Mucosa of stomach (tissue), 1 donor: ENCODE measurements around the gene LMOD1.
A peak's percentile ranks its signal among the peaks of the same experiment; 100 is the strongest.

Experiments used
- H3K27me3 ChIP-seq: one replicate; pipeline ENCODE4 v1.7.0; 2013; ENCODE audit warnings: mild to moderate bottlenecking, low read length; ENCODE audit not compliant: control insufficient read depth, insufficient read depth
- H3K36me3 ChIP-seq: one replicate; pipeline ENCODE4 v1.7.0; 2013; ENCODE audit warnings: low read length; ENCODE audit not compliant: control insufficient read depth, insufficient read depth
- H3K4me1 ChIP-seq: one replicate; pipeline ENCODE4 v1.7.0; 2013; ENCODE audit warnings: mild to moderate bottlenecking, low read length; ENCODE audit not compliant: control insufficient read depth, insufficient read depth
- H3K4me3 ChIP-seq: one replicate; pipeline ENCODE4 v1.7.0; 2013; ENCODE audit warnings: low read length
- H3K9ac ChIP-seq: one replicate; pipeline ENCODE4 v1.7.0; 2013; ENCODE audit warnings: mild to moderate bottlenecking, low read length, moderate library complexity
- H3K9me3 ChIP-seq: one replicate; pipeline ENCODE4 v1.7.0; 2013; ENCODE audit warnings: mild to moderate bottlenecking, low read length, moderate library complexity; ENCODE audit not compliant: control insufficient read depth
- donor health status: Pancreatic carcinoma.

Gene LMOD1

GRCh38 chr1:201946224-201946908 is at the start of gene LMOD1:
Gene LMOD1 (minus strand): TSS chr1:201946548. CDS start chr1:201946340, 208 bp downstream.
- H3K9me3 ChIP-seq = no peaks in the 10 kb centered on the region
- no peaks in the 10 kb centered on the region for H3K36me3 ChIP-seq
- H3K4me3 ChIP-seq = peak within 1 kb of the TSS; percentile 28
- H3K4me1 ChIP-seq = peaks cover 10% of the 10 kb centered on the region
- peaks cover 33% of the 10 kb centered on the region for H3K27me3 ChIP-seq
- peak within 1 kb of the TSS; percentile 76 for H3K9ac ChIP-seq

GRCh38 chr1:201990427-201990826 is 44.1 kb upstream of the LMOD1 start:
- H3K27me3 ChIP-seq = no peaks in the 10 kb centered on the region
- no peaks in the 10 kb centered on the region for H3K4me1 ChIP-seq
- no peak overlapping the region for H3K4me3 ChIP-seq
- no peaks in the 10 kb centered on the region for H3K36me3 ChIP-seq
- H3K9ac ChIP-seq = no peak overlapping the region
- H3K9me3 ChIP-seq = no peaks in the 10 kb centered on the region

GRCh38 chr1:201989354-201990128 is 43.2 kb upstream of the LMOD1 start:
- no peaks in the 10 kb centered on the region for H3K36me3 ChIP-seq
- H3K9me3 ChIP-seq = no peaks in the 10 kb centered on the region

GRCh38 chr1:201988601-201989000 is 42.3 kb upstream of the LMOD1 start:
- Histone ChIP-seq H3K9ac (no peak overlapping the region), H3K36me3 (no peaks in the 10 kb centered on the region), H3K4me1 (peaks cover 4% of the 10 kb centered on the region)

More at GRCh38 chr1:201989354-201990128, 43.2 kb upstream of the LMOD1 start:
- H3K27me3 ChIP-seq = no peaks in the 10 kb centered on the region
- no peaks in the 10 kb centered on the region for H3K4me1 ChIP-seq
- no peak overlapping the region for H3K9ac ChIP-seq
- no peak overlapping the region for H3K4me3 ChIP-seq

GRCh38 chr1:201985355-201985754 is 39.0 kb upstream of the LMOD1 start:
- H3K4me1 ChIP-seq = peaks cover 14% of the 10 kb centered on the region

More at GRCh38 chr1:201988601-201989000, 42.3 kb upstream of the LMOD1 start:
- no peaks in the 10 kb centered on the region for H3K27me3 ChIP-seq
- H3K9me3 ChIP-seq = no peaks in the 10 kb centered on the region
- no peak overlapping the region for H3K4me3 ChIP-seq

GRCh38 chr1:201984446-201984845 is 38.1 kb upstream of the LMOD1 start:
- Histone ChIP-seq H3K9ac (no peak overlapping the region), H3K27me3 (no peaks in the 10 kb centered on the region), H3K9me3 (no peaks in the 10 kb centered on the region), H3K36me3 (no peaks in the 10 kb centered on the region), H3K4me1 (peaks cover 14% of the 10 kb centered on the region), H3K4me3 (no peak overlapping the region)

More at GRCh38 chr1:201985355-201985754, 39.0 kb upstream of the LMOD1 start:
- no peak overlapping the region for H3K9ac ChIP-seq
- no peaks in the 10 kb centered on the region for H3K9me3 ChIP-seq
- no peaks in the 10 kb centered on the region for H3K36me3 ChIP-seq
- no peak overlapping the region for H3K4me3 ChIP-seq
- no peaks in the 10 kb centered on the region for H3K27me3 ChIP-seq

- H3K4me1 ChIP-seq = peaks cover 14% of the 10 kb centered on the region
- H3K9me3 ChIP-seq = no peaks in the 10 kb centered on the region
- H3K9ac ChIP-seq = peak overlapping the region; percentile 79
- H3K36me3 ChIP-seq = no peaks in the 10 kb centered on the region
- peak overlapping the region; percentile 80 for H3K4me3 ChIP-seq
- no peaks in the 10 kb centered on the region for H3K27me3 ChIP-seq
Observed at GRCh38 chr1:201983380-201983805, 37.0 kb upstream of the LMOD1 start.

- Histone ChIP-seq H3K27me3 (no peaks in the 10 kb centered on the region), H3K9ac (peak within 1 kb of the TSS; percentile 79), H3K36me3 (no peaks in the 10 kb centered on the region), H3K4me1 (peaks cover 14% of the 10 kb centered on the region), H3K9me3 (no peaks in the 10 kb centered on the region), H3K4me3 (peak within 1 kb of the TSS; percentile 80)
Observed at GRCh38 chr1:201982623-201983379, 36.5 kb upstream of the LMOD1 start, which contains the start of gene RNPEP. Gene RNPEP (plus strand): TSS chr1:201982648. CDS start chr1:201982667, 19 bp downstream.

- Histone ChIP-seq H3K4me1 (peaks cover 14% of the 10 kb centered on the region), H3K9ac (peak overlapping the region; percentile 79)
Observed at GRCh38 chr1:201982082-201982622, 35.8 kb upstream of the LMOD1 start.

GRCh38 chr1:201970334-201971159 is 24.2 kb upstream of the LMOD1 start:
- Histone ChIP-seq H3K9me3 (no peaks in the 10 kb centered on the region), H3K27me3 (no peaks in the 10 kb centered on the region), H3K36me3 (no peaks in the 10 kb centered on the region), H3K9ac (no peak overlapping the region), H3K4me3 (no peak overlapping the region), H3K4me1 (no peaks in the 10 kb centered on the region)

More at GRCh38 chr1:201982082-201982622, 35.8 kb upstream of the LMOD1 start:
- Histone ChIP-seq H3K36me3 (no peaks in the 10 kb centered on the region), H3K9me3 (no peaks in the 10 kb centered on the region), H3K27me3 (no peaks in the 10 kb centered on the region), H3K4me3 (peak overlapping the region; percentile 80)
